MCF 10A (cell line): ENCODE results near the gene ATP5F1E. TPM values are rescaled to one million over a fixed set of nuclear protein-coding genes. Genes with fewer than 3 reads are reported as not detected.

Source experiments
- BruUV-seq: library from RNA; stranded (reverse); fragments of 400-500 nt; replicated peaks from 2 replicates; lab custom pipeline; 2021; lab: Mats Ljungman, UMichigan
- CTCF ChIA-PET: fragments of 300-600 bp; sonication (Branson Sonifier 250); formaldehyde crosslinking; extraction: SDS; loops from one replicate; lab custom pipeline; 2021; ENCODE audit warnings: antibody characterized with exemption, inconsistent platforms; lab: Yijun Ruan, JAX
- POLR2A ChIA-PET: fragments of 300-600, 350-650 bp; sonication (Branson Sonifier 250); formaldehyde crosslinking; extraction: SDS; loops from one replicate; lab custom pipeline; 2020; ENCODE audit warnings: antibody characterized with exemption, inconsistent platforms; lab: Yijun Ruan, JAX
- DNase-seq: peaks from one replicate; pipeline ENCODE4 v3.0.0-alpha.2; 2018; ENCODE audit not compliant: unreplicated experiment
- H3K27ac Mint-ChIP-seq: one replicate; pipeline ENCODE4 v1.8.0; 2022; ENCODE audit warnings: mild to moderate bottlenecking, low read depth, mixed read lengths; ENCODE audit not compliant: unreplicated experiment
- H3K27me3 Mint-ChIP-seq: one replicate; pipeline ENCODE4 v1.8.0; 2022; ENCODE audit warnings: mixed read lengths; ENCODE audit not compliant: insufficient read depth, unreplicated experiment
- H3K36me3 Mint-ChIP-seq: one replicate; pipeline ENCODE4 v1.8.0; 2022; ENCODE audit warnings: mild to moderate bottlenecking, moderate library complexity, mixed read lengths; ENCODE audit not compliant: insufficient read depth, unreplicated experiment
- H3K4me1 Mint-ChIP-seq: one replicate; pipeline ENCODE4 v1.8.0; 2022; ENCODE audit warnings: mixed read lengths; ENCODE audit not compliant: insufficient read depth, unreplicated experiment
- H3K4me3 Mint-ChIP-seq: one replicate; pipeline ENCODE4 v1.8.0; 2022; ENCODE audit warnings: mild to moderate bottlenecking, moderate library complexity, mixed read lengths; ENCODE audit not compliant: unreplicated experiment
- H3K9me3 Mint-ChIP-seq: one replicate; pipeline ENCODE4 v1.8.0; 2022; ENCODE audit warnings: mixed read lengths; ENCODE audit not compliant: unreplicated experiment
- CTCF ChIP-seq: fragments of 200-600 bp; IDR thresholded peaks from one replicate; pipeline ENCODE4 v1.8.0; 2022; ENCODE audit warnings: antibody characterized with exemption, mild to moderate bottlenecking; ENCODE audit not compliant: unreplicated experiment
- intact Hi-C: fragments of 100-400 bp; cut with micrococcal nuclease; formaldehyde crosslinking; loops from 2 replicates; pipeline ENCODE4 v1.14.1; 2022
- total RNA-seq: library from RNA; stranded (reverse); gene quantifications from 2 replicates; pipeline ENCODE4 v1.2.3, GENCODE V29; 2022

ATP5F1E gene
- total RNA-seq, 1 experiment from 2014 or later: 69.7 TPM

- ChIA-PET POLR2A (interaction anchor here (1.0 to 1.5 kb wide), 3 partner anchors 10 to 40 kb away, joined by 3 to 11 read pairs (median 10); partner anchors contain the start of gene ATP5F1E), CTCF (interaction anchor here (1.0 kb wide), 2 partner anchors 13 to 92 kb away, joined by 3 to 5 read pairs; no protein-coding TSS in a partner anchor)
- DNase-seq: no peak
- Mint-ChIP-seq H3K27ac (no peak overlapping the region), H3K9me3 (no peaks in the 10 kb centered on the region), H3K27me3 (no peaks in the 10 kb centered on the region), H3K4me1 (no peaks in the 10 kb centered on the region), H3K4me3 (no peak overlapping the region), H3K36me3 (peaks cover 93% of the 10 kb centered on the region)
- intact Hi-C loops: no loop called here
- TF ChIP-seq CTCF: no peak
- BruUV-seq: no TSS peak
Measured at GRCh38 chr20:58992911-58993310, 39.2 kb downstream of the ATP5F1E start.

GRCh38 chr20:58991715-58992114 lies 40.4 kb downstream of the ATP5F1E start:
- ChIA-PET CTCF (interaction anchor here (1.1 kb wide), 1 partner anchor 9 kb away, joined by 4 read pairs; no protein-coding TSS in a partner anchor), POLR2A (no interaction called here)
- DNase-seq: no peak
- Mint-ChIP-seq H3K27me3 (no peaks in the 10 kb centered on the region), H3K4me3 (no peak overlapping the region), H3K36me3 (peaks cover 100% of the 10 kb centered on the region), H3K4me1 (no peaks in the 10 kb centered on the region), H3K27ac (no peak overlapping the region), H3K9me3 (no peaks in the 10 kb centered on the region)
- intact Hi-C loops: no loop called here
- BruUV-seq: no TSS peak
- TF ChIP-seq CTCF: no peak

GRCh38 chr20:58990651-58991445 lies 41.3 kb downstream of the ATP5F1E start:
- H3K27ac Mint-ChIP-seq: no peak overlapping the region
- no peaks in the 10 kb centered on the region for H3K27me3 Mint-ChIP-seq
- H3K36me3 Mint-ChIP-seq: peaks cover 97% of the 10 kb centered on the region
- no peaks in the 10 kb centered on the region for H3K4me1 Mint-ChIP-seq
- no TSS peak for BruUV-seq
- H3K4me3 Mint-ChIP-seq: no peak overlapping the region
- TF ChIP-seq CTCF: no peak
- H3K9me3 Mint-ChIP-seq: no peaks in the 10 kb centered on the region
- CTCF ChIA-PET: interaction anchor here (0.6 to 1.3 kb wide), 5 partner anchors 7 to 1073 kb away, joined by 3 read pairs; no protein-coding TSS in a partner anchor
- POLR2A ChIA-PET: interaction anchor here (1.4 to 2.1 kb wide), 2 partner anchors 8 to 19 kb away, joined by 4 read pairs; no protein-coding TSS in a partner anchor
- no peak for DNase-seq
- intact Hi-C loops: no loop called here

GRCh38 chr20:58989196-58989595 lies 42.9 kb downstream of the ATP5F1E start:
- Mint-ChIP-seq H3K9me3 (no peaks in the 10 kb centered on the region), H3K27ac (no peak overlapping the region), H3K27me3 (no peaks in the 10 kb centered on the region), H3K4me1 (peaks cover 6% of the 10 kb centered on the region), H3K36me3 (peaks cover 83% of the 10 kb centered on the region), H3K4me3 (no peak overlapping the region)
- TF ChIP-seq CTCF: no peak
- POLR2A ChIA-PET: interaction anchor here (1.0 to 2.1 kb wide), 3 partner anchors 10 to 110 kb away, joined by 3 to 4 read pairs (median 4); no protein-coding TSS in a partner anchor
- no TSS peak for BruUV-seq
- intact Hi-C loops: no loop called here
- CTCF ChIA-PET: interaction anchor here (0.6 to 1.1 kb wide), 4 partner anchors 17 to 922 kb away, joined by 3 to 5 read pairs (median 4); no protein-coding TSS in a partner anchor
- DNase-seq: no peak
